Fibroblast of the aortic adventitia (primary cell): ENCODE data around the gene DLGAP3. TPM values are rescaled to one million over a fixed set of nuclear protein-coding genes. Genes with fewer than 3 reads are reported as not detected.

ENCODE experiments used
- DNase-seq: peaks from one replicate; pipeline ENCODE4 v3.0.0-alpha.2; 2010; ENCODE audit warnings: low read depth
- H3K4me3 ChIP-seq: 2 replicates; pipeline ENCODE4 v1.5.1; 2011; ENCODE audit warnings: low read depth, mild to moderate bottlenecking, control low read depth, low read length, moderate library complexity
- CTCF ChIP-seq: IDR thresholded peaks from 2 replicates; pipeline ENCODE4 v1.5.1; 2011; ENCODE audit warnings: mild to moderate bottlenecking, low read length, control low read depth, inconsistent platforms; ENCODE audit not compliant: insufficient read depth
- total RNA-seq: library from RNA; depleted of rRNA; stranded (reverse); fragments of >200 nt; gene quantifications from 2 replicates; pipeline ENCODE4 v1.2.3, GENCODE V29; 2012; ENCODE audit warnings: low replicate concordance

Gene DLGAP3
- total RNA-seq, 1 donor = not detected

- H3K4me3 ChIP-seq = no peak overlapping the region
- no peak for DNase-seq
- no peak for TF ChIP-seq CTCF
Measured at GRCh38 chr1:34923490-34923889, 6.0 kb downstream of the DLGAP3 start.

GRCh38 chr1:34918977-34919561 lies 10.4 kb downstream of the DLGAP3 start:
- TF ChIP-seq CTCF = no peak
- no peak overlapping the region for H3K4me3 ChIP-seq
- no peak for DNase-seq

GRCh38 chr1:34918386-34918976 lies 11.0 kb downstream of the DLGAP3 start:
- no peak overlapping the region for H3K4me3 ChIP-seq
- no peak for TF ChIP-seq CTCF
- no peak for DNase-seq

- DNase-seq = no peak
- no peak for TF ChIP-seq CTCF
- H3K4me3 ChIP-seq = no peak overlapping the region
Measured at GRCh38 chr1:34917017-34917416, 12.4 kb downstream of the DLGAP3 start.

GRCh38 chr1:34916104-34916503 lies 13.3 kb downstream of the DLGAP3 start:
- DNase-seq = no peak
- H3K4me3 ChIP-seq = no peak overlapping the region
- no peak for TF ChIP-seq CTCF

- H3K4me3 ChIP-seq = no peak overlapping the region
- no peak for TF ChIP-seq CTCF
- DNase-seq = no peak
Measured at GRCh38 chr1:34915521-34915920, 13.9 kb downstream of the DLGAP3 start.

GRCh38 chr1:34914958-34915357 lies 14.5 kb downstream of the DLGAP3 start:
- no peak for TF ChIP-seq CTCF
- no peak overlapping the region for H3K4me3 ChIP-seq
- no peak for DNase-seq
